LNCAP (cell line): Measurements from ENCODE around the gene TUBB1.

Experiments
- CTCF ChIP-seq: fragments of 450-650 bp; IDR thresholded peaks from 2 replicates; pipeline ENCODE4 v1.5.1; 2017; ENCODE audit warnings: mild to moderate bottlenecking

TUBB1 gene

GRCh38 chr20:59024111-59024530 is 4.9 kb downstream of the TUBB1 start:
- no peak for TF ChIP-seq CTCF

GRCh38 chr20:59025086-59025485 is 5.9 kb downstream of the TUBB1 start:
- no peak for TF ChIP-seq CTCF

DNA sequence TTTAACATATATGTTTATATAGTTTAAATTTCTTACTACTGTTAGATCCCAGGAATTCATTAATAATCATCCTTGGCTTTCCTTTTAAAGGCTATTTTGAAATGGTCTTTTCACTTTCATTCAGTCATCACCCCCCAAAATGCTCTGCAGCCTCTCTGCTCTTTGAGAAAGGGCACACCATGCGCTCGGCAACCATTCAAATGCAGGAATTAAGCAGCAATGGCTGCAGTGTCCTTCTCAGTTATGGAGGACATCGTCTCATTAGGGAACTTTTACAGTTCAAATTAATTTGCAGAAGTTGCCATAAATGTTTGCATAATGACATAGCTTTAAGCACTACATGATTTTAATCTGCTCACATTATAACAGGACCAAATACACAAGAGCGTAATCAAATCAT is 6.3 kb downstream of the TUBB1 start:
- no peak for TF ChIP-seq CTCF

DNA sequence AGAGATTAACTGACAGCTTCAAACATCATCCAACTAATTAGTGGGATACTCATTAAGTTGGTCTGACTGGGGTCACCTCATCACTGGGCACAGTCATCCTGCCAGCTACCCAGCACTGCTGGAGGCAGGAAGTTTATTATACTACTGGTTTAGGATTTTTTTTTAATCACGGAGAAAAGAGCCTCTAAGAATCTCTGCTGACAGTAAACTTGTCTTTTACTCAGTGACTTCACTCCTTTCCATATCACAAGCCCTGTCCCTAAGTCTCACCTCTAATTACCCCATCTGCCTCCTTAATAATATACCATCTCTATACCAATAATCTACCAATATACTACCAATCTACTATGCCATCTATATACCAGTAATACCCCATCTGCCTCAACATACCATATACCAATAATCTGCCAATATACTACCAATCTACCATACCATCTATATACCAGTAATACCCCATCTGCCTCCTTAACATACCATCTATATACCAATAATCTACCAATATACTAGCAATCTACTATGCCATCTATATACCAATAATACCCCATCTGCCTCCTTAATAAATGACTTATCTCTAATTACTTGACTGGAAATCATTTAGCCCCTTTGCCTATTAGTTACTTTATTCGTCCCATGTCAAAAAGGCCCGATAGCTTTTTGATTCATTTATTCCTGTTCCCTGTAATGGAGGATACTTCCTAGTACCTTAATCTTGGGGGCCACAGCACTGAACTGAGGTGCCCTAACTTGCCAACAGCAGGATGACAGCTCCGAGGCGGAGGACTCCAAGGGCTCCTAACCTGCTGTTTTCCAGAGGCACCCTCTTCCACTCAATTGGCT is 7.9 kb downstream of the TUBB1 start:
- no peak for TF ChIP-seq CTCF

DNA sequence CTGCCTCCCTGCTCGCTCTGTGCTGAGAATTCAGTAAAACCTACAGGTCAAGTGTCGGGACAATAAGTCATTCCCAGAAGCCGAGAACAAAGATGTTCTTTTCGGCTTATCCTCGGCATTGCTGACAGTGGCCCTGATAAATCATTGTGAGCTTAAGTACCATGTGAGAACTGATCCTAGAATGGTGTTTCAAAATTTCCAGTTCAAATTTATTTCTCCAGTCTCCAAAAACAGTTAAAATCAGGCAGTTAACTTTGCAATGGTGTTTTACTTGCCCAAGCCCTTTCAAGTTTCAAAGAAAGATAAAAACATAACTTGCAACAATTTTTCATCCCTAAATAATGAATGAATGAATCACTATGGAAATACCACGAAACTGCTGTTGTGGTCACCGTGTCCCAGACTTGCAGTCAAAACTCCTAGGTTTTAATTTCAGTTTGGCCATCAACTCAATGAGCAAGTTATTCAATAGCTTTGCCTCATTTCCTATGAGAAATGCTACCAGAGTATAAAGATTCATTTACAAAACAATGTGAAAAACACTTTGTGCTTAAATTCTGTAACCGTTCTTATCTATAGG is 8.6 kb downstream of the TUBB1 start:
- TF ChIP-seq CTCF, result no peak

DNA sequence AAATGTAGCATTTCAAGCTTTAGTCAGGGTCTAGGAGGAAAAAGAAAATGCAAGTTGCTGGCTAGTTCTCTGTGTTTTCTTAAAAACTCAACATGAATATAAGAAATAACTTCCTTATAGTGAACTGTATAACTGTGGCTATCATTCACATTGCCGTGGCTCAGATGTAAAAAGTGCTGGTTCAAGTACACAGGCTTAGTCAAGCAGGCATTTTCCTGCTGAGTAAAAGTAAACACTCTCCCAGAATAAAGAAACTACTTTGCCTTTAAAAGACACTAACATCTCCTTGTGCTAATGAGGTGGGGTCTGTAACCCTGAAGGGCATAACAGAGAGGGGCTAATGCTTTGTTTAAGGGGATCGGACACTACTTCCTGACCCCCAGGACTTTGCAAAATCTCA is 9.6 kb downstream of the TUBB1 start:
- no peak for TF ChIP-seq CTCF

DNA sequence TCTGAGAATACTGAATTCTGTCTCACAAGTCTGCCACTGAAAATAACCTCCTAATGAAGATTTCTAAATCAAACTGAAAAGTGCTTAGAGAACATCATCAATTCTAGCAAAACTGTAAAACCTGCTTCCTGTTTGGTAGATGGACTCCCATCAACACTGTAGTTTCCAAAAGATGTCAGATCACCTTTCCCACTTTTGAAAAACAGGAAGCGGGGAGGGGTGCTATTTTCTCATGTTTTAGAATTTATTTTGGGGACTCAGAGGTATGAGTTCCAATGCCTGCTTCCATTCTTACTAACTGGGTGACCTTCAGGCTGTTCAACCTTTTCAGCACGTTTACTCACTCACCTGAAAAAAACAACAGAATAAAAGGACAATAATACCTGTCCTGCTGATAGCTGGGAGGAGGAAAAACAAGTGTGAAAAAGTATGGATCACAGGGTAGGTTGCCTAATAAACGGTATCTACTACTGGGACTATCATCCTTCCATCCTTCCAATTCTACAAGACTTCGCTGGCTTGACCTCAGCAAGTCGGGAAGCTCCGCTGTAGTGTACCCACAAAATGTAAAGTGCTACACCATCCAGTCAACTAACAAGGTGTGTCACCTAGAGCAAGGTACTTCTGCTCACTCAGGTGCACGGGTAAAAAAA is 11.8 kb downstream of the TUBB1 start:
- TF ChIP-seq CTCF, result no peak
